Bronchus fibroblast of lung (primary cell): ENCODE data around the gene STK32A. TPM values are rescaled to one million over a fixed set of nuclear protein-coding genes. Genes with fewer than 3 reads are reported as not detected.

Experiments
- total RNA-seq: library from RNA; depleted of rRNA; stranded (reverse); fragments of >200 nt; gene quantifications from 2 replicates; pipeline ENCODE4 v1.2.3, GENCODE V29; 2015

Gene STK32A
- under 0.01 TPM in 1 of 2 replicates, not detected in the other for total RNA-seq

GRCh38 chr5:147234825-147235635 lies at the start of gene STK32A:
TSS of gene STK32A (plus strand) at chr5:147235026. CDS start at chr5:147239635, 4,609 bp downstream.

